GM18907 (cell line): Measurements from ENCODE around the gene ENPP7.
"Not testable (repeated sequence)": the region's sequence is repeated elsewhere in the genome, so short reads cannot be mapped to it uniquely, and the experiment has no call there.

Experiments used
- ATAC-seq: cut with Tn5 transposase; IDR thresholded peaks from one replicate; pipeline ENCODE4 v1.9.1; 2021; ENCODE audit warnings: mild to moderate bottlenecking, moderate library complexity; ENCODE audit not compliant: unreplicated experiment

The ENPP7 gene

GRCh38 chr17:79748295-79749099 lies 17.8 kb downstream of the ENPP7 start:
- ATAC-seq = no peak

GRCh38 chr17:79749156-79749815 lies 18.5 kb downstream of the ENPP7 start:
- no peak for ATAC-seq

- ATAC-seq = no peak
Measured at GRCh38 chr17:79749958-79750357, 19.2 kb downstream of the ENPP7 start.

- no peak for ATAC-seq
Measured at GRCh38 chr17:79750650-79751545, 20.2 kb downstream of the ENPP7 start.

- ATAC-seq = no peak
Measured at GRCh38 chr17:79752175-79752574, 21.4 kb downstream of the ENPP7 start.

- ATAC-seq = no peak
Measured at GRCh38 chr17:79754370-79754769, 23.6 kb downstream of the ENPP7 start.

- ATAC-seq = not testable (repeated sequence)
Measured at GRCh38 chr17:79754903-79755302, 24.2 kb downstream of the ENPP7 start.

- ATAC-seq = no peak
Measured at GRCh38 chr17:79755591-79755990, 24.8 kb downstream of the ENPP7 start.

GRCh38 chr17:79757140-79757745 lies 26.5 kb downstream of the ENPP7 start:
- ATAC-seq = no peak

- no peak for ATAC-seq
Measured at GRCh38 chr17:79758271-79758670, 27.5 kb downstream of the ENPP7 start.

GRCh38 chr17:79760197-79760906 lies 29.6 kb downstream of the ENPP7 start:
- ATAC-seq = no peak

GRCh38 chr17:79761894-79762589 lies 31.3 kb downstream of the ENPP7 start:
- no peak for ATAC-seq

- ATAC-seq = no peak
Measured at GRCh38 chr17:79765708-79766107, 35.0 kb downstream of the ENPP7 start.

- no peak for ATAC-seq
Measured at GRCh38 chr17:79769570-79770506, 39.1 kb downstream of the ENPP7 start.

GRCh38 chr17:79771276-79771675 lies 40.5 kb downstream of the ENPP7 start:
- ATAC-seq = no peak

- ATAC-seq = not testable (repeated sequence)
Measured at GRCh38 chr17:79772726-79773125, 42.0 kb downstream of the ENPP7 start.

- no peak for ATAC-seq
Measured at GRCh38 chr17:79774561-79774975, 43.8 kb downstream of the ENPP7 start.

- no peak for ATAC-seq
Measured at GRCh38 chr17:79775632-79776031, 44.9 kb downstream of the ENPP7 start.
